ENCODE results near the gene OIT3.

OIT3 gene

GRCh38 chr10:72954596-72955554 lies 61.3 kb downstream of the OIT3 start, which contains the start of gene PLA2G12B:
PLA2G12B (minus strand) TSS chr10:72954806; CDS start chr10:72954685, 121 bp downstream.
- ChIA-PET POLR2A (no interaction called here), CTCF (interaction anchor here (0.8 kb wide), 1 partner anchor 834 kb away, joined by 3 read pairs; no protein-coding TSS in a partner anchor)
- no peak within 1 kb of the TSS for H3K27ac ChIP-seq (ENCODE audit: insufficient read depth in 1 of 2, low read depth in 1 of 2, low read length in 2 of 2, poor library complexity in 1 of 2, severe bottlenecking in 2 of 2)
- H3K27me3 ChIP-seq (replicated peaks in 2 of 5; ENCODE audit: control insufficient read depth in 4 of 5, insufficient read depth in 5 of 5, low read length in 4 of 5), result peaks cover 0 to 2% (median 0%) of the 10 kb centered on the region in 5 experiments
- no peak for DNase-seq
- WGBS (ENCODE audit: insufficient coverage), result 91% methylated on average over 9 of the region's 12 CpGs
- no peaks in the 10 kb centered on the region for H3K9me3 ChIP-seq (ENCODE audit: control extremely low read depth in 1 of 5, control insufficient read depth in 4 of 5, insufficient read depth in 2 of 5, low read depth in 1 of 5, low read length in 4 of 5)
- H3K4me3 ChIP-seq (ENCODE audit: control insufficient read depth in 1 of 7, extremely low read depth in 1 of 7, insufficient read depth in 4 of 7, low read depth in 2 of 7, low read length in 6 of 7), result no peak within 1 kb of the TSS
- no peaks in the 10 kb centered on the region for H3K36me3 ChIP-seq (ENCODE audit: control insufficient read depth in 4 of 4, insufficient read depth in 4 of 4, low read length in 3 of 4)
- H3K4me1 ChIP-seq (ENCODE audit: control extremely low read depth in 1 of 4, control insufficient read depth in 4 of 4, insufficient read depth in 4 of 4, low read length in 3 of 4), result no peaks in the 10 kb centered on the region

- no peak for DNase-seq
- Histone ChIP-seq H3K27ac (ENCODE audit: insufficient read depth in 1 of 2, low read depth in 1 of 2, low read length in 2 of 2, poor library complexity in 1 of 2, severe bottlenecking in 2 of 2) (no peak overlapping the region), H3K36me3 (ENCODE audit: control insufficient read depth in 4 of 4, insufficient read depth in 4 of 4, low read length in 3 of 4) (no peaks in the 10 kb centered on the region), H3K9me3 (ENCODE audit: control extremely low read depth in 1 of 5, control insufficient read depth in 4 of 5, insufficient read depth in 2 of 5, low read depth in 1 of 5, low read length in 4 of 5) (no peaks in the 10 kb centered on the region), H3K4me3 (ENCODE audit: control insufficient read depth in 1 of 7, extremely low read depth in 1 of 7, insufficient read depth in 4 of 7, low read depth in 2 of 7, low read length in 6 of 7) (no peak overlapping the region), H3K27me3 (replicated peaks in 2 of 5; ENCODE audit: control insufficient read depth in 4 of 5, insufficient read depth in 5 of 5, low read length in 4 of 5) (no peaks in the 10 kb centered on the region), H3K4me1 (ENCODE audit: control extremely low read depth in 1 of 4, control insufficient read depth in 4 of 4, insufficient read depth in 4 of 4, low read length in 3 of 4) (no peaks in the 10 kb centered on the region)
- ChIA-PET CTCF (interaction anchor here (0.6 kb wide), 1 partner anchor 1722 kb away, joined by 3 read pairs; no protein-coding TSS in a partner anchor), POLR2A (no interaction called here)
Observed at GRCh38 chr10:72956001-72956400, 62.5 kb downstream of the OIT3 start.

DNA sequence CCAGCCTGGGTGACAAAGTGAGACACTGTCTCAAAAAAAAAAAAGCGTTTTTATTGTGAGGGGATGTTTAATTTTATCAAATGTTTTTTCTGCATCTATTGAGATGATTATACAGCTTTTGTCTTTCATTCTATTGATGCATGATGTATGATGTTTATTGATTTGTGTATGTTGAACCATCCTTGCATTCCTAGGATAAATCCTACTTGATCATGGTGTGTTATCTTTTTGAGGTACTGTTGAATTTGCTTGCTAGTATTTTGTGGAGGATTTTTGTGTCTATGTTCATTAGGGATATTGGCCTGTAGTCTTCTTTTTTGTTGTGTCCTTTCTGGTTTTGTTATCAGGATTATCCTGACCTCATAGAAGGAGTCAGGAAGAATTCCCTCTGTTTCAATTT lies 83.3 kb downstream of the OIT3 start:
- POLR2A ChIA-PET, result no interaction called here
- CTCF ChIA-PET, result no interaction called here
- Histone ChIP-seq H3K36me3 (ENCODE audit: control insufficient read depth in 4 of 4, insufficient read depth in 4 of 4, low read length in 3 of 4) (no peaks in the 10 kb centered on the region), H3K4me3 (ENCODE audit: control insufficient read depth in 1 of 7, extremely low read depth in 1 of 7, insufficient read depth in 4 of 7, low read depth in 2 of 7, low read length in 6 of 7) (no peak overlapping the region), H3K4me1 (ENCODE audit: control extremely low read depth in 1 of 4, control insufficient read depth in 4 of 4, insufficient read depth in 4 of 4, low read length in 3 of 4) (no peaks in the 10 kb centered on the region), H3K9me3 (ENCODE audit: control extremely low read depth in 1 of 5, control insufficient read depth in 4 of 5, insufficient read depth in 2 of 5, low read depth in 1 of 5, low read length in 4 of 5) (peaks cover 2 to 33% (median 11%) of the 10 kb centered on the region in 5 experiments), H3K27ac (ENCODE audit: insufficient read depth in 1 of 2, low read depth in 1 of 2, low read length in 2 of 2, poor library complexity in 1 of 2, severe bottlenecking in 2 of 2) (no peak overlapping the region), H3K27me3 (replicated peaks in 2 of 5; ENCODE audit: control insufficient read depth in 4 of 5, insufficient read depth in 5 of 5, low read length in 4 of 5) (no peaks in the 10 kb centered on the region)
- WGBS (ENCODE audit: insufficient coverage), result no CpG with 5 or more reads among the region's 1 CpG
- DNase-seq, result no peak

GRCh38 chr10:72979709-72980108 lies 86.2 kb downstream of the OIT3 start:
- H3K27ac ChIP-seq (ENCODE audit: insufficient read depth in 1 of 2, low read depth in 1 of 2, low read length in 2 of 2, poor library complexity in 1 of 2, severe bottlenecking in 2 of 2), result no peak overlapping the region
- ChIA-PET POLR2A (no interaction called here), CTCF (no interaction called here)
- peaks cover 2 to 35% (median 11%) of the 10 kb centered on the region in 5 experiments for H3K9me3 ChIP-seq (ENCODE audit: control extremely low read depth in 1 of 5, control insufficient read depth in 4 of 5, insufficient read depth in 2 of 5, low read depth in 1 of 5, low read length in 4 of 5)
- H3K4me1 ChIP-seq (ENCODE audit: control extremely low read depth in 1 of 4, control insufficient read depth in 4 of 4, insufficient read depth in 4 of 4, low read length in 3 of 4), result no peaks in the 10 kb centered on the region
- H3K36me3 ChIP-seq (ENCODE audit: control insufficient read depth in 4 of 4, insufficient read depth in 4 of 4, low read length in 3 of 4), result no peaks in the 10 kb centered on the region
- no peak for DNase-seq
- H3K27me3 ChIP-seq (replicated peaks in 2 of 5; ENCODE audit: control insufficient read depth in 4 of 5, insufficient read depth in 5 of 5, low read length in 4 of 5), result no peaks in the 10 kb centered on the region
- no peak overlapping the region for H3K4me3 ChIP-seq (ENCODE audit: control insufficient read depth in 1 of 7, extremely low read depth in 1 of 7, insufficient read depth in 4 of 7, low read depth in 2 of 7, low read length in 6 of 7)

DNA sequence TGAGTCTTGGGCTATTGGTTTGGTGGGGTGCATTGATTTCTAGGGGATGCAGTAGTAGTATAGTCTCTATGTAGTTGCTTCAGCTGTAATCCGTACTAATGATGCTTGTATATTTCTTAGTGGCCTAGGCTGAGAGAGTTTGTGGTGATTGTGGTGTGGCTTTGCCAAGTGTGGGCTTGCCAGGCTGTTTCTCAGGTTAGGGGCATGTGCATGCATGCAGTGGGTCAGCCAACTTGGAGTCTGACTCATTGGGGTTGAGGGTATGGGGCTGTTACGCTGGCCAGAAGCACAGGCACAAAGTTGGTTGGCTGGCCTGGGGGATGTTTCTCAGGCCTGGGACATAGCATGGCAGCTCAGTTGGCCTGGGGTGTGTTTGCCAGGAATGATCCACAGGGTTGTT lies 86.8 kb downstream of the OIT3 start:
- Histone ChIP-seq H3K27me3 (replicated peaks in 2 of 5; ENCODE audit: control insufficient read depth in 4 of 5, insufficient read depth in 5 of 5, low read length in 4 of 5) (no peaks in the 10 kb centered on the region), H3K4me1 (ENCODE audit: control extremely low read depth in 1 of 4, control insufficient read depth in 4 of 4, insufficient read depth in 4 of 4, low read length in 3 of 4) (no peaks in the 10 kb centered on the region), H3K9me3 (ENCODE audit: control extremely low read depth in 1 of 5, control insufficient read depth in 4 of 5, insufficient read depth in 2 of 5, low read depth in 1 of 5, low read length in 4 of 5) (peaks cover 2 to 33% (median 11%) of the 10 kb centered on the region in 5 experiments), H3K36me3 (ENCODE audit: control insufficient read depth in 4 of 4, insufficient read depth in 4 of 4, low read length in 3 of 4) (no peaks in the 10 kb centered on the region), H3K4me3 (ENCODE audit: control insufficient read depth in 1 of 7, extremely low read depth in 1 of 7, insufficient read depth in 4 of 7, low read depth in 2 of 7, low read length in 6 of 7) (no peak overlapping the region), H3K27ac (ENCODE audit: insufficient read depth in 1 of 2, low read depth in 1 of 2, low read length in 2 of 2, poor library complexity in 1 of 2, severe bottlenecking in 2 of 2) (no peak overlapping the region)
- DNase-seq, result no peak
- WGBS (ENCODE audit: insufficient coverage), result 100% methylated on average over 1 of the region's 2 CpGs
- POLR2A ChIA-PET, result no interaction called here
- CTCF ChIA-PET, result interaction anchor here (1.1 kb wide), 1 partner anchor 17 kb away, joined by 3 read pairs; no protein-coding TSS in a partner anchor

GRCh38 chr10:72981028-72981881 lies 87.7 kb downstream of the OIT3 start:
- POLR2A ChIA-PET, result no interaction called here

More at GRCh38 chr10:72981028-72981881, 87.7 kb downstream of the OIT3 start:
- WGBS (ENCODE audit: insufficient coverage), result 98% methylated on average over 3 of the region's 4 CpGs
- DNase-seq, result no peak
- Histone ChIP-seq H3K27ac (ENCODE audit: insufficient read depth in 1 of 2, low read depth in 1 of 2, low read length in 2 of 2, poor library complexity in 1 of 2, severe bottlenecking in 2 of 2) (no peak overlapping the region), H3K9me3 (ENCODE audit: control extremely low read depth in 1 of 5, control insufficient read depth in 4 of 5, insufficient read depth in 2 of 5, low read depth in 1 of 5, low read length in 4 of 5) (peaks cover 2 to 30% (median 10%) of the 10 kb centered on the region in 5 experiments), H3K4me1 (ENCODE audit: control extremely low read depth in 1 of 4, control insufficient read depth in 4 of 4, insufficient read depth in 4 of 4, low read length in 3 of 4) (no peaks in the 10 kb centered on the region), H3K27me3 (replicated peaks in 2 of 5; ENCODE audit: control insufficient read depth in 4 of 5, insufficient read depth in 5 of 5, low read length in 4 of 5) (no peaks in the 10 kb centered on the region), H3K4me3 (ENCODE audit: control insufficient read depth in 1 of 7, extremely low read depth in 1 of 7, insufficient read depth in 4 of 7, low read depth in 2 of 7, low read length in 6 of 7) (no peak overlapping the region), H3K36me3 (ENCODE audit: control insufficient read depth in 4 of 4, insufficient read depth in 4 of 4, low read length in 3 of 4) (no peaks in the 10 kb centered on the region)
- CTCF ChIA-PET, result interaction anchor here (1.1 kb wide), 1 partner anchor 16 kb away, joined by 3 read pairs; no protein-coding TSS in a partner anchor

All from common myeloid progenitor, CD34-positive (primary cell).